HTERT RPE-1 (cell line): Measurements from ENCODE around the gene RPUSD1.
"Not testable (repeated sequence)": the region's sequence is repeated elsewhere in the genome, so short reads cannot be mapped to it uniquely, and the experiment has no call there.

Experiments
- in situ Hi-C: fragments of 300-500 bp; cut with MboI; formaldehyde crosslinking; loops from 4 replicates; pipeline ENCODE4 v1.14.3; 2020; ENCODE audit warnings: low sequenced_read_pairs

Gene RPUSD1

DNA sequence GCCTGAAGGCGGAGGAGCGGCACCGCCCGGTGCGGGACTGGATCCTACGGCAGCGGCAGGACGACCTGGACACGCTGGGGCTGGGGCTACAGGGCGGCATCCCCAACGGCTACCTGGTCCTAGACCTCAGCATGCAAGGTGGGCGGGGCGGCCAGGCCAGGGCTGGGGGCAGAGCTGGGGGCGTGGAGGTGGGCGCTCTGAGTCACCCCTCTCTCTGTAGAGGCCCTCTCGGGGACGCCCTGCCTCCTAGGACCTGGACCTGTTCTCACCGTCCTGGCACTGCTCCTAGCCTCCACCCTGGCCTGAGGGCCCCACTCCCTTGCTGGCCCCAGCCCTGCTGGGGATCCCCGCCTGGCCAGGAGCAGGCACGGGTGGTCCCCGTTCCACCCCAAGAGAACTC lies 19.8 kb downstream of the RPUSD1 start:
- in situ Hi-C loops: no loop called here

DNA sequence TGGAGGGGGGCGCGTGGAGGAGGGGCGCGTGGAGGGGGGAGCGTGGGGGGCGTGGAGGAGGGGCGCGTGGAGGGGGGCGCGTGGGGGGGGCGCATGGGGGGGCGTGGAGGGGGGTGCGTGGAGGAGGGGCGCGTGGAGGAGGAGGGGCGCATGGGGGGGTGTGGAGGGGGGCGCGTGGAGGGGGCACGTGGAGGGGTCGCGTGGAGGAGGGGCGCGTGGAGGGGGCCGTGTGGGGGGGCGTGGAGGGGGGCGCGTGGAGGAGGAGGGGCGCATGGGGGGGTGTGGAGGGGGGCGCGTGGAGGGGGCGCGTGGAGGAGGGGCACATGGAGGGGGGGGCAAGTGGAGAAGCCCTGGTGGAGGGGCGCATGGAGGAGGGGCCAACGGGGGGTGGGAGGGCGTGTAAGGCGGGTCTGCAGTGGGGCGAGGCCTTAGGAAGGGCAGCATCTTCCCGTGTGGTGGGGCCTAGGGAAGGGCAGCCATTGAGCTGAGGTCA lies 20.4 kb downstream of the RPUSD1 start:
- in situ Hi-C loops: no loop called here

DNA sequence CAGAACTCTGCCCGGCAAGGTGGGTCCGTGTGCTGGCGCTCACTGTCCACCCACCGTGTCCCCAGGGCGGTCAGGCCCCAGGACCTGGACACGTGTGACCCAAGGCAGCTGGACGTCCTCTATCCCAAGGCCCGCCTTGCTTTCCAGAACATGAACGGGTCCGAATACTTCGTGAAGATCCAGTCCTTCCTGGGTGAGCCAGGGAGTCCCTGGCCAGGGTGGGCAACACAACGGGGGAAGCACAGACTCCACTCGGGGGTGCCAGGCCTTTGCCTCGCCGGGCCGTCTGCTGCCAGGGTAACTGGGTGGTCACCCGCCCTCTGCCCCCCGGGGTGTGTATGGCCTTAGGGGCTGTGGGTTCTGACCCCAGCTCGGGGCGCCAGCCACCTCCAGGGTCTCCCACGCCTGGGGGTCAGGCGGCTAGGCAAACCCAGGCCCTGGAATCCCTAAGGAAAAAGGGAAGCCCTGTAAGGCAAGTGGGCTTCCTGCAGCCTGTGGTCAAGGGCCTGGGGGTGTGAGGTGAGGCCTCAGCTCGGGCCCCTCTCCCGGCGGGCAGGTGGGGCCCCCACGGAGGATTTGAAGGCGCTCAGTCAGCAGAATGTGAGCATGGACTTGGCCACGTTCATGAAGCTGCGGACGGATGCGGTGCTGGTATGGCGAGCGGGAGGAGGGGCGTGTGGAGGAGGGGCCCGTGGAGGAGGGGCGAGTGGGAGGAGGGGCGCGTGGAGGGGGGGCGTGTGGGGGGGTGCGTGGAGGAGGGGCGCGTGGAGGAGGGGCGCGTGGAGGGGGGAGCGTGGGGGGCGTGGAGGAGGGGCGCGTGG lies 21.2 kb downstream of the RPUSD1 start:
- in situ Hi-C loops: no loop called here

DNA sequence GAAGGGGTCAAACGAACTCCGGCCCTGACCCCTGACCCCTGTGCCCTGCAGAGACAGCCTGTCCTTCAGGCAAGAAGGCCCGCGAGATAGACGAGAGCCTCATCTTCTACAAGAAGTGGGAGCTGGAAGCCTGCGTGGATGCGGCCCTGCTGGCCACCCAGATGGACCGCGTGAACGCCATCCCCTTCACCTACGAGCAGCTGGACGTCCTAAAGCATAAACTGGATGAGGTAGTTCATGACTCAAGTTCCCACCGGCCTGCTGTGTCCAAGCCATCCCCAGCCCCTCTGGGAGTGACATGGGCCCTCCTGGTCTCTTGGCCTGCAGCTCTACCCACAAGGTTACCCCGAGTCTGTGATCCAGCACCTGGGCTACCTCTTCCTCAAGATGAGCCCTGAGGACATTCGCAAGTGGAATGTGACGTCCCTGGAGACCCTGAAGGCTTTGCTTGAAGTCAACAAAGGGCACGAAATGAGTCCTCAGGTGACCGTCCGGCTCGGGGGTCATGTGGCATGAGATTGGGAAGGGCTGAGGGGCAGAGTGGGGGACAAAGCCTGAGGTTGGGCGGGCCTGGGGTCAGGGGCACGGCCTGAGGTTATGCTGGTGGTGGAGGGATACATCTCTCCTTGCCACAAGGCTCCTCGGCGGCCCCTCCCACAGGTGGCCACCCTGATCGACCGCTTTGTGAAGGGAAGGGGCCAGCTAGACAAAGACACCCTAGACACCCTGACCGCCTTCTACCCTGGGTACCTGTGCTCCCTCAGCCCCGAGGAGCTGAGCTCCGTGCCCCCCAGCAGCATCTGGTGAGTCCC lies 22.0 kb downstream of the RPUSD1 start:
- in situ Hi-C loops: no loop called here

DNA sequence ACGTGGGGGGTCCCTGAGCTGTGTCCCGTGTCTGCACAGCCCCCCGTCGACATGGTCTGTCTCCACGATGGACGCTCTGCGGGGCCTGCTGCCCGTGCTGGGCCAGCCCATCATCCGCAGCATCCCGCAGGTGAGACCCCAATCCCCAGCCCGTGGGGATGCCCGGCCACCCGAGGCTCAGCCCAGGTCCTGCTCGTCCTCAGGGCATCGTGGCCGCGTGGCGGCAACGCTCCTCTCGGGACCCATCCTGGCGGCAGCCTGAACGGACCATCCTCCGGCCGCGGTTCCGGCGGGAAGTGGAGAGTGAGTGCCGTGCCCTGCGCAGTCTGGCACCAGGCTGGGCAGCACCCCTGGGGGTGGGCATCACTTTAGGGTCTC lies 22.7 kb downstream of the RPUSD1 start:
- in situ Hi-C loops: no loop called here

DNA sequence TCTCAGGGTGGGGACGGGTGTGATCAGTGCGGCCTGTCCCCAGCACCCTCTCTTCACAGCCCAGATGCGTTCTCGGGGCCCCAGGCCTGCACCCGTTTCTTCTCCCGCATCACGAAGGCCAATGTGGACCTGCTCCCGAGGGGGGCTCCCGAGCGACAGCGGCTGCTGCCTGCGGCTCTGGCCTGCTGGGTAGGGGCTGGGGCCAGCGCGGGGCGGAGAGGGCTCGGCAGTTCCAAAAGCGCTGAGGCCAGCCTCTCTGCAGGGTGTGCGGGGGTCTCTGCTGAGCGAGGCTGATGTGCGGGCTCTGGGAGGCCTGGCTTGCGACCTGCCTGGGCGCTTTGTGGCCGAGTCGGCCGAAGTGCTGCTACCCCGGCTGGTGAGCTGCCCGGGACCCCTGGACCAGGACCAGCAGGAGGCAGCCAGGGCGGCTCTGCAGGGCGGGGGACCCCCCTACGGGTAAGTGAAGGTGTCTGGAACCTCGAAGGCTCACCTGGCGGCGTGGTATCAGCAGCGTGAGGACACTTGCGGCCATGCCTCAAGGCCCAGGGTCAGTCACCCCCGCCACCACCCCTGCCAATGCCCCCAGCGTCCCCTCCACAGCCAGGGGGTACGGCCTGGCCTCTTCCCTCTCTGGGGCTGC lies 23.2 kb downstream of the RPUSD1 start:
- in situ Hi-C loops: no loop called here

DNA sequence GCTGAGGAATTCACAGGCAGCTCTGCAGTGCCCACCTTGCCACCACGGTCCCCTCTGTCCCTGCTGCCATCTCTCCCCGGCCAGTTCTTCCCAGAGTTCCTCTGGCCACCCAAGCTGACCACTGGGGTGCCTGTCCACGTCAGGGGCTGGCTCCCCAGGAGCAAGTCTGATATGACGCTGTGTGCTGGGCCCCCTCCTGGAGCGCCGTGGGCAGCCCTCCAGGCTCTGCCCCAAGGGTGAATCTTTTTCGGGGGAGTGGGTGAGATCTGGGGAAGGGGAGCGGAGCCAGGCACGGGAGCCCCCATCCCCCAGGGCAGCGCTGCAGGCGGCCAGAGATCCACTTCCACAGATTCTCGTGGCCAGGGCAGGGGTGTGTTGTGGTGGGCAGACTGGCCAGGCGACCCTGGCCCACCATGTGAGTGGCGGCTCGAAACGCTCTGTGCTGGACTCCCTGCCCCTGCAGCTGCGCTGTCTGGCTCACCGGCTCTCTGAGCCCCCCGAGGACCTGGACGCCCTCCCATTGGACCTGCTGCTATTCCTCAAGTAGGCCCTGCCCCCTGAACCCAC lies 23.9 kb downstream of the RPUSD1 start:
- in situ Hi-C loops: no loop called here

DNA sequence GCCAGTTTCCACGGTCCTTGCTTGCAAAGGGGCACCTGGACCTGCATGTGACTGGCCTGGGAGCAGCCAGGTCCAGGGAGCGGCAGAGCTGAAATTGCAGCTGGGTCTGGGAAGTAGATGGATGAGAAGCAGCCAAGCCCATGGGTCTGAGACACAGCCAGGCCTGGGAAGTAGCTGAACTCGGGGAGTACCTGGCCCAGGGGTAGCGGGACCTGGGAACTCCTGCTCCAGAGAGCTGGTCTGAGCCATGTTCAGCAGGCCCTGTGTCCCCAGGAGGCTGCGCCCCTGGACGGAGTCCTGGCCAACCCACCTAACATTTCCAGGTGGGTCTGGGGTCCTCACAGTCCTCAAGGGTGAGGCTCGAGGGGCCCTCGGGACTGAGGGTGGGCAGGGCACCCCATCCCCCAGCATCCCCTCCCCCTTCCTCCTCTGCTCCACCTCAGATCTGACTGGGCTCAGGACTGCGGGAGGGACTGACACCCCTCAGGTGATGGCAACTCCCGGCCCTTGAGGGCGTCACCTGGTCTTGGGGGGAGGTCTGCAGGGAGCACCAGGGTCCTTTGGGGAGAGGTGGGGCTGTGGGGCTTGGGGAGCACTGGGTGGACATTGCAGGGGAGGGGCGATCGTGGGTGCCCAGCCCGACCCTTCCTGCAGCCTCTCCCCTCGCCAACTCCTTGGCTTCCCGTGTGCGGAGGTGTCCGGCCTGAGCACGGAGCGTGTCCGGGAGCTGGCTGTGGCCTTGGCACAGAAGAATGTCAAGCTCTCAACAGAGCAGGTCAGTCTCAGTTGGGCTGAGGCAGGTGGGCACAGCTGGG lies 24.6 kb downstream of the RPUSD1 start:
- in situ Hi-C loops: no loop called here

DNA sequence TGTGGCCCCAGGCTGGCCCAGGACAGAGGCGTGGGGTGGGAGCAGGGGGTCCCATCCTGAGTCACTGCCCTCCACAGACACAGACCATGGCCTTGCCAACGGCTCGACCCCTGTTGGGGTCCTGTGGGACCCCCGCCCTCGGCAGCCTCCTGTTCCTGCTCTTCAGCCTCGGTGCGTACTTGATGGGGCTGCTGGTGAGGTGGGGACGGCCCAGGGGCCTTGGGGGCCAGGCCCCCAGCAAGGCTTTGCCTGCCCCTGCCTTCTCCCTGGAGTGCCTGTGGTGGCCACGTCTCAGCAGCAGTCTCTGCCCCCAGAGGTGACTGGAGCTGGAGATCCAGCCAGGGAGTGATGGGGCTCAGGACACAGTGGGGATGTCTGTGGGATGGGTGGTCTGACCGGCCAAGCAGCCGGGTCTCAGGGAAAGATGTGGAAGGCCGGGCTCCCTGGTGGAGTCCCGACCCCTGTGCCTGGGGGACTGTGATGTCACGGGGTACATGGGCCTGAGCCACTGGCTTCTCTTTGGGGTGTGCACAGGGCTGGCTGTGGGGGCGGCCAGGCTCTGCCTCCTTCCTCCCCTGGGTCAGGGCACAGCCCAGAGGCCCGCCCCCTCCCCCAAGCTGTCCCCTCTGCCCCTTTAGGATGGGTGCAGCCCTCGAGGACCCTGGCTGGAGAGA lies 25.4 kb downstream of the RPUSD1 start:
- in situ Hi-C loops: no loop called here

DNA sequence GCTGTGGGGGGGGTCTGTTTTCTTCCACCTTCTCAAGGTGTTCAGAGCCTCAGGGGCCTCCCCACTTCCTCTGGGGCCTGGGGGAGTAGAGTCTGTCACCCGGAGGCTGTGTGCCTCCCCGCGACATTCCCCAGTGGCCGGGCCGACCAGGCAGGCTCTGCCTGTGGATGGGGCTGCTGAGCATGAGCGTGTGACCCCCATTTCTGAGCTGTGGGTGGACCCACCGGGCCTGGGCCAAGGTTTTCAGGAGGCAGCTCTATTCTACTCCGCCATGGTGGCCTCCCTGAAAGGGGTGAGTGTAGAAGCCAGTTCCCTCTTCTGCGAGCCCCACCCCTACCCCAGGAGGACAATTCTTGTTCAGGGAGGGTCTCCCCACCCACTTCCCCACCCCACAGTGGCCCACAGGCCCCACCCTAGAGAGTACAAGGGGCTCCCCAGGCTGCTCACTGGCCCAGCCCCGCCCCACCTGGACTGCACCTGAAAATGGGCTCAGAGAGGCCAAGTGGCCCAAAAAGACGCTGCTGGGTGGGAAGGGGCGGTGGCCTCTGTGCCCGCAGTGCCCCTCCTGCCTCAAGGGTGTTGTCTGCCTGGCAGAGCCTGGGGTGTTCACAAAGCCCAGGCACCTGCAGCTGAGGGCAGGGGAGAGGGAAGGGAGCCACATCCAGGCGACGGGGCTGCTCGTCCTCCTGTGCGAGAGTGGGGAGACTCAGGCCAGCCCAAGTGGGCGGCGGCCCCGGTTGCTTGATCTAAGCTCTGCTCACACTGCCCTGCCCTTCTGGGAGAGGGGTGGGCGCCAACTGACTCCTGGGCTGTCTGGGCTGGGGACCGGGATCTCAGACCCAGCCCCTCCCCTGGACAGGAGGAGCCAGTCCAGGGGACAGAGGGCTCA lies 26.3 kb downstream of the RPUSD1 start:
- in situ Hi-C loops: no loop called here

DNA sequence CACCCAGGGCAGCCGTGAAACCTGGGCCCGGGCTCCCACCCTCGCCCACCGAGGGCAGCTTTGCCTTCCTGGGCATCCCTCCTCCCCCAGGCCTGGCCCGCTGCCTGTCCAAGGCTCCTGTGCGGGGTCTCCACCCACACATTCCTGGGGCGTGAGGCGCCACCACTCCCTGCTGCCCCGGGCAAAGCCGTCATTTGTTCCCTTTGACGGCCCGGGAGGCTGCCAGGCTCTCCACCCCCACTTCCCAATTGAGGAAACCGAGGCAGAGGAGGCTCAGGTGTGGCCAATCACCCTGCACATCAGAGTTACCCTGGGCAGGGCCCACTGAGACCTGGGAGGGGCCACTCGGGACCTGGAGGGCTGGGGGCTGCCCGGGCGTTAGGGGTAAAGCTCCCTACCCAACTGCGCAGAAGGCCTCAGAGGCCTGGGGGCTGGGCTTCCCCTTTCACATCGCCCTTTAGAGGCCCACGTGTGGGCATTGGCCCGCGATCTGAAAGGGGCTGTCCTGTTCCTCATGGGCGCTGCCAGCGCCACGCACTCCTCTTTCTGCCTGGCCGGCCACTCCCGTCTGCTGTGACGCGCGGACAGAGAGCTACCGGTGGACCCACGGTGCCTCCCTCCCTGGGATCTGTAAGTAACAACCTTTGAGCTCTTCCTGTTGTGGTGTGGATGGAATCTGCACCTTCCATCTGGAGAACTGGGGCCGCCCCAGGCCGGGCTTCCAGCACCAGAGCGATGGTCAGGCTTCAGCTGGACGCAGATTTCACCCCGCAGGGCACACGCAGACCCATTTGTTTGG lies 27.4 kb downstream of the RPUSD1 start, which contains the start of gene MSLN:
TSS of gene MSLN (plus strand) at position 190 of the 799 bp plus-strand sequence. CDS start 1,947 bp downstream, outside the sequence.
- in situ Hi-C loops: no loop called here

DNA sequence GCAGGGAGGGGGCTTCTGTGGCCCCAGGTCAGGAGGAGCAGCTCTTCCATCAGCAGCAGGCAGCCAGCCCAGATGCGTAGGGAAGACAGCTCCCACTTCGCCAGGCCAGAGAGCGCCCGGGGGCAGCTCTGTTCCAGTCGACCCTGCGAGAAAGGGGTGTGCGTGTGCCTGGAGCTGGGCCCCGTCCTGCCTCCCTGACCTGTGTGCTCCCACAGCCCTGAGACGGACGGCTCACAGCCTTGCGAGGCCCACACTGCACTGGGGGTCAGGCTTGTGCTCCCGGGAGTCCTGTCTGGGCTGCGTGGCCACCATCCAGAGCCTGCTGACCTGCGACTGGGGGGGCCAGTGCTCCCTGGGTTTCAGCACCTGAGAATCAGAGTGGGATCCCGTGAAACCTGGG lies 28.1 kb downstream of the RPUSD1 start:
- in situ Hi-C loops: no loop called here

DNA sequence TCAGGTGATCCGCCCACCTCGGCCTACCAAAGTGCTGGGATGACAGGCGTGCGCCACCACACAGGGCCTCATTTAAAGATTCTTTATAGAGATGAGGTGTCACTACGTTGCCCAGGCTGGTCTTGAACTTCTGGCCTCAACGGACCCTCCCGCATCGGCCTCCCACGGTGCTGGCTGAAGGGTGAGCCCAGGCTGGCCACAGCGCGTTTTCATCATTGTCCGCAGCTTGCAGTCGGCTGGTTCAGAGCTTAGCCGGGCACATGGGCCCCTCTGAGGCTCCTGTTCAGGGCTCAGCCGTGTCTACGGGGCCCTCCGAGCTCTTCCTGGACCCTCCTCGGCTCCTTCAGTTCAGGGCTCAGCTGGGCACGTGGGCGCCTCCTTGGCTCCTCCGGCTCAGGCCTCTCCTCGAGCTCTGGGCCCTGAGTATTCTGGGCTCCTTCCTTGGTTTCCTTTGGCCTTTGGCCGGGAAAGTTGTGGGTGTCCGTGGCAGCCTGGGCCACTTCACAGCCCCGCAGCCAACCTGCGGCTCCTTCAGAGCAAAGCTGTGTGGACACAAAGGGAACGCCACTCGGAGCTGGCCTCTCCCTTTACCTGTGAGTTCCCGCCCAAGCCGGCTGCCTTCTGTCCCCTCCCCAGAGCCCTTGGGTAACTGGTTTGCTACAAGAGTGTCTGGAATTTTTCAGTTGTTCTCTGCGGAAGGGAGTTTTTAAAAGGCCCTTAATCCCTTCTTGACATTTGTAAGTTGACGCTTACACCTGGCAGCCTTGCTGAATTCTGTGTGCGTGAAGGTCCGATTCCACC lies 28.9 kb downstream of the RPUSD1 start:
- in situ Hi-C loops: no loop called here

DNA sequence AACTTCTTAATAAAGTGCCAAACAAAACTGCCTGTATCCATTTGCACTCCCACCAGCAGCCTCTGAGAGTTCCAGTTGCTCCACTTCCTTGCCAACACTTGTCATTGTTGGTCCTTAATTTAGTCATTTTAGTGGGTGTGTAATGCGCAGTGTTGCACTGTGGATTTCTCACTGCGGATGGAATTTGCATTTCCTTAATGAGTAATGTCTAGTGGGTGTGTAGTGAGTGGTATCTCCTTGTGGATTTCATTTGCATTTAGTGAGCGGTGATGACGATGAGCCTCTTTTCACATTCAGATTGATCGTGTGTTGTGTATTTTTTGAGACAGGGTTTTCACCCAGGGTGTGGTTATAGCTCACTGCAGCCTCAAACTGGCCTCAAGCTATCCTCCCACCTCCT lies 31.8 kb downstream of the RPUSD1 start:
- in situ Hi-C loops: no loop called here

DNA sequence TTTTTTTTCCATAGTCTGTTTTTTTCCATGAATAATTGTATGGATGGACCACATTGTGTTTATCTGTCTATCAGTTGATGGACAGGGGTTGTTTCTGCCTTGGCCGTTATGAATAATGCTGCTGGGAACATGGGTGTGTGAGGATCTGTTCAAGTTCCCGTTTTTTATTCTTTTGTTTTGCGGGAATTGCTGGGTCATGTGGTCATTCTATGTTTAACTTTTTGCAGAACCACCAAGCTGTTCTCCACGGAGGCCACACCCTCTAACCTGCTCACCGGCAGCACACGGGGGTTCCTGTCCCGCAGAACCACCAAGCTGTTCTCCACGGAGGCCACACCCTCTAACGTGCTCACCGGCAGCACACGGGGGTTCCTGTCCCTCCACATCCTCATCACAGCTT lies 33.5 kb downstream of the RPUSD1 start:
- in situ Hi-C loops: no loop called here

DNA sequence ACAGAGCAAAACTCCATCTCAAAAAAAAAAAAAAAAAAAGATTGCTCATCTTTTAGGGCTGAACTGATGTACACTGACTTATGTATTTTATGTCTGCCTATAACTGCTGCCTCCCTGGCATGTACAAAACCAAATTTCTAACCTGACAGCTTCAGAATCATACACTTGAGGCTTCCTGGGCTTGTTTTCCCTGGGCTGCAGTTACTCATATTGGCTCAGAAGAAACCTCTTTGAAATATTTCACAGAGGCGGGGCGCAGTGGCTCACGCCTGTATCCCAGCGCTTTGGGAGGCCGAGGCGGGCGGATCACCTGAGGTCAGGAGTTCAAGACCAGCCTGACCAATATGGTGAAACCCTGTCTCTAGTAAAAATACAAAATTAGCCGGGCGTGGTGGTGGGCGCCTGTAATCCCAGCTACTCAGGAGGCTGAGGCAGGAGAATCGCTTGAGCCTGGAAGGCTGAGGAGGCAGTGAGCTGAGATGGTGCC lies 34.0 kb downstream of the RPUSD1 start:
- in situ Hi-C loops: not testable (repeated sequence)

DNA sequence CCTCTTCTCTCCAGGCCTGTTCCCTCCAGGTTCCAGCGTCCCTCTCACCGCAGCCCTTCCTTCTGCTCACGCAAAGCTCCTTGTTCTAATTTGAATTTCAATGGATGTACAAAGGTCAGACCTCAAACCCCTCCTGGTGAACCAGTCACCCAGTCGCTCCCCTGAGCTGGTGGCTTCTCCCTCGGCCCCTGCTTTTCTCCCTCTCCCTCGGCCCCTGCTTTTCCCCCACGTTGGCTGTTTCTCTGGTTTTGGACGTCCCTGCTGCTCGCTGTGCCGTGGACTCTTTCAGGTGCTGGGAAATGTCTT lies 36.2 kb downstream of the RPUSD1 start:
- in situ Hi-C loops: no loop called here
